GM18502 (cell line): Measurements from ENCODE around the gene MRPL23.

ENCODE experiments used
- ATAC-seq: cut with Tn5 transposase; IDR thresholded peaks from one replicate; pipeline ENCODE4 v1.9.1; 2021; ENCODE audit warnings: mild to moderate bottlenecking; ENCODE audit not compliant: unreplicated experiment, poor library complexity

Gene MRPL23

GRCh38 chr11:1949922-1950321, 2.8 kb downstream of the MRPL23 start:
- no peak for ATAC-seq

GRCh38 chr11:1952806-1953482, 5.8 kb downstream of the MRPL23 start:
- ATAC-seq: no peak

DNA sequence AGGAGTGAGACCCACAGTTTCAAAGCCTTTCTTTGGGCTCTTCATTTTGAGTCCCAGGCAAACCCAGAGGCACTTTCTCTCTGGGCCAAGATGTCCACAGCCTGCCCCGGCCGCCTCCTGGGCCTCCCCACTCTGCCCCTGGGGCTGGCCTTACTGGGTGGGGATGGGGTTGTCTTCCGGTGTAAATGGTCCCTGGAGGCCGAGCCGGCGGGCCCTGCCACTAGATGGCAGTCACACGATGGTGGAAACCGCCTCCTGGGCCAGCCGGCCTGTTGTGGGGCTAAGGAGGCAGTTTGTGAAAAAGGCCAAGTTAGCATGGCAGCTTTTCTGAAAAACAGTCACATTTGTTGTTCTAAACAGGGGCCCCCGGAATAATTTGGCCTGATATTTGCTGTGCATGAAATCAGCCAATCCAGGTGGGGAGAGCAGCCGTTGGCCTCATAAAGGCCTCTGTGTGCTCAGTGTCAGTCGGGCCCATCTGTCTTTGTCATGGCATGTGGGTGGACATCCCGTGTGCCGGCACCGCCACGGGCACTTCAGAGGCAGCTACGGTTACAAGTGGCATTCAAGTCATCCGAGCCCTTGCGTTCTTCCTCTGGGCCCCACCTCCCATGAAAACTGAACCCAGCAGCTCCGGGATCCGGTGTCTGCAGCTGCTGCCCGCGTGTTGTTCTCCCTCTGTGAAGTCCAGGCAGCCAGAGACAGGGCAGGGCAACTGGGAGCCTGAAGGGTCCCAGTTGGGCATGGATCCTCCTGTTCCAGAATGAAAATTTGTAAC, 6.5 kb downstream of the MRPL23 start:
- no peak for ATAC-seq

DNA sequence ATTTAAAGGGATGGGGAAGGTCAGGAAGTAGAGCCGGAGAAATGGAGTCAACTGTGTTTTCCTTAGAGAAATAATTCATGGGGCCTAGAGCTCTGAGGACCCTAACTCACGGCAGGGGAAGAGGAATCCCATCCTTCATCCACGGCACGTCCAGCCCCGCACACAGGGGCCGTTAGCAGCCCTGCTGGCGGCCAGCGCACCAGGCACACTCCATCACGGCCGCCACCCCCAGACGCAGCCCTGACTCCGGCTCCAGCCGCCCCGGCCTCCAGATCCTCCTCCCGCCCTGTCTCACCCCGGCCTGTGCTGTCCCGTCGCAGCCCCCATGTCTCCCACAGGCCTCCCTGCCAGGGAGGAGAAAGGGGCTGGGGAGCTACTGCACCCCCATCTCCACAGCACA, 11.2 kb downstream of the MRPL23 start:
- no peak for ATAC-seq

GRCh38 chr11:1959786-1960185, 12.7 kb downstream of the MRPL23 start:
- ATAC-seq: no peak

DNA sequence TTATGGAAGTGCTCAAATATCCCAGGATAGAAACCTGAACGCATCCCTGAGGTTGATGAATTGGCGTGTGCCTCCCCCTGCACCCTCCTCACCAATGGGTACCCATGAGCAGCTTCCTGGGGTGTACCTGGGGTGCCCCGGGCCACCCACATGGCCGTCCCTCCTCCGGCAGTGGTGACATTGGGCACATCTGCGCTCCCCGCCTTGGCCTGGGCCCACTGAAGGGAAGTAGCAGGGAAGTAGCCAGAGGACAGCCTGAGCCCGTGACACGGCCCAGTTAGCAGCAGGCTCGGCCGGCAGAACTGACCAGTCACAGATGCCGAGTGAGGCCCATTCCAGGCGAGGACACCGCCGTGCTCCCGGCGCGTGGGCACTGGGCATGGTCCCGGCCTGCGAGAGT, 16.7 kb downstream of the MRPL23 start:
- no peak for ATAC-seq

DNA sequence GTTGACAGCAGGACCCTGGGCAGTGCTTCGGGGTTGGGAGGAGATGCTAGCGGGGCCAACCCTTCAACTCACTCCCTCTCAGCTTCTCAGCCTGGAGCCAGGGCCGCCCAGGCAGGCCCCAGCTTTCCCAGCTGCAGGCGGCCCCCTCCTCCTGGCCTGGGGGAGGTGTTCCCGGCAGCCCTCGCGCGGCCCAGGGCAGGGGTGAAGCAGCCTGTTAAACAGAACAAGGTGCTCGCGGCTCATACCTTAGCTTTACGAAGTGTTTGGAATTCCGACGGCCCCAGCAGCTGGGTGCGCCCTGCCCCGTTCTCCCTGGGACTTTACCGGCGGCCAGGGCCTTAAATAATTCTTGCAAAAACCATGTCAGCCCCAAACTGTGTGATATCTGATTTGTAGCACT, 17.2 kb downstream of the MRPL23 start:
- ATAC-seq: no peak

- no peak for ATAC-seq
These were observed 17.8 kb downstream of the MRPL23 start for GRCh38 chr11:1964955-1965354.

DNA sequence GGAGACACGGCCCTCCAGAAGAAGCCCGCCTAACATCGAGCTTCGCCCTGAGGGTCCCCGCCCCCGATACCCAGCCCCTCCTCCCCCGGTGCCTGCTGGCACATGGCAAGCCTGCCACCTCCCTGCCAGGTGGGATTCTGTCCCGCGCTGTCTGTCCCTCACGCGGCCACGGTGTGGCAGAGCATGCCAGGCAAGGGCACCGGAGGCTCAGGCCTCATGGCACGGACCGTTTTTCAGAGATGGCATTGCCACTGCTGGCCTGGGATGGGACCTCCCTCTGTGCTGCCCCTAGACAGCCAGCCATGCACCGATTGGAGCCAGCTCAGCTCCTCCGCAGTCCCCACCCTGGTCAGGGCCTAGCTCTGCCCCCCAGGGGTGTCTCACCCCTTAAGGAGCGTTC, 19.4 kb downstream of the MRPL23 start:
- ATAC-seq: no peak

DNA sequence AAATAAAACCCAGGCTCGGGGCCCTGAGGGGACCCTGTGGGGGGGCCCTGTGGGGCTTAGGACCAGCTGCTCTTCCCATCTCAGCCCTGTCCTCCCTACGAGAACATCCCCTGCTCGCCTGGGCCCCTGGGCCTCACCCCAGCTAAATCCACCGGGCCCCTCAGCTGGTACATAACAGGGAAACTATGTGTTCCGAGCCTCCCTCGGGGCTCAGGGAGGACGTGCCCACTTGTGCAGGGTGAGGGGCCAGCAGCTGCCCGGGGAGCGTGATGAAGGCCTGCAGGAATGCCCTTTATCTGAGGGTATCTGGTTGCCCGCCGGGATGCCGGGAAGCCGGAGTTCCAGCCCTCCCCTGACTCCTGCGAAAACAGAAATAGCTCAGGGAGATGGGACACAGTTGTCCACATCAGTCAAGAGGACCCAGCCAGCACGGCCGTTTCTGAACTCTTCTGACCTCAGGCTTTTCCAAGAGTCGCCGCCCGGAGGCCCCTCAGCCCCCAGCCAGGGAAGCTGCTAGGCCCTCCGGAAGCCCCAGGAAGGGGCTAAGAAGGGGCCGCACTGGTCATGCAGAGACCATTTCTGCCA, 20.6 kb downstream of the MRPL23 start:
- ATAC-seq: no peak

DNA sequence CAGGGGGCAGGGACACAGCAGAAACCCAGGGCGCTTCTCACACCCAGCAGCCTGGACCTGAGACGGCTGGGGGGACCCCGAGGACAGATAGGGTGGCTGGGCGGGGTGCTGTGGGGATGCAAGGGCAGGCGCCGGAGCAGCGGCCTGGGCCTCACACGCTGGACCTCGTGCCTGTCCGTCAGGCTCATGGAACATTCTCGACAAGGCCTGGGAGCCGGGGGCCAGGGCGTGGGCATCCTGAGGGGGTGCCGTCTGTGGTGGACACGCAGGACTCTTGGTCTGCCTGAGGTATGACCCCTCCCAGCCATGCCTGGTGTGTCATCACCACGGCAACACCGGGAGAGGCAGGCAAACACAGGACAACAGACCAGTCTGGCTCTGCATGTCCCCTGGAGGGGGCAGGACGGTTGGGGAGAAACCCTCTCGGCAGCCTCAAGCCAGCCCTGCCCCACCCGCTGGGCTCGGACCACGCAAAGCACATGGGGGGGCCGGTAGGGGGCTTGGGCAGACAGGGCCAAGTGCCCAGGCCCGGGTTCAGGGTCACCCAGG, 21.4 kb downstream of the MRPL23 start:
- no peak for ATAC-seq

GRCh38 chr11:1969035-1969434, 21.9 kb downstream of the MRPL23 start:
- no peak for ATAC-seq

DNA sequence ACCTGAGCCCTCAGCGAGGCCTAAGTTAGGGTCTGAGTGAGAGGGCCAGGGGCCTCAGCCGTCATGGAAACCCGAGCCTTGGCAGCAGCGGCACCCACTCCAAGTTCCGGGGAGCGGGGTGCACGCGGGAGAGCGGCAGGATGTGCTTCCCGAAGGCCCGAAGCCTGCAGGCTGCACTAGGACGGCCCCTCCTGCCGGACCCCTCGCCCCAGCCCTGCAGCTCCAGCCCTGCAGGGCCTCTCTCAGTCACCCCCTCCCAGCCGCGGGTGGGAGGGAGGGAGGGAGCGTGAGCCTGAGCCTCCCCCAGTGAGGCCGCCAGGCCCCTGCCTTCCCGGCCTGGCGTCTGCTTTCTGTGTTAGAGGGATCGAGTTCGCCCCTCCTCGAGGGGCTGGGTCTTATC, 22.6 kb downstream of the MRPL23 start:
- no peak for ATAC-seq

- no peak for ATAC-seq
These were observed 23.8 kb downstream of the MRPL23 start for GRCh38 chr11:1970956-1971355.

- no peak for ATAC-seq
These were observed 28.1 kb downstream of the MRPL23 start for GRCh38 chr11:1975185-1975584.

DNA sequence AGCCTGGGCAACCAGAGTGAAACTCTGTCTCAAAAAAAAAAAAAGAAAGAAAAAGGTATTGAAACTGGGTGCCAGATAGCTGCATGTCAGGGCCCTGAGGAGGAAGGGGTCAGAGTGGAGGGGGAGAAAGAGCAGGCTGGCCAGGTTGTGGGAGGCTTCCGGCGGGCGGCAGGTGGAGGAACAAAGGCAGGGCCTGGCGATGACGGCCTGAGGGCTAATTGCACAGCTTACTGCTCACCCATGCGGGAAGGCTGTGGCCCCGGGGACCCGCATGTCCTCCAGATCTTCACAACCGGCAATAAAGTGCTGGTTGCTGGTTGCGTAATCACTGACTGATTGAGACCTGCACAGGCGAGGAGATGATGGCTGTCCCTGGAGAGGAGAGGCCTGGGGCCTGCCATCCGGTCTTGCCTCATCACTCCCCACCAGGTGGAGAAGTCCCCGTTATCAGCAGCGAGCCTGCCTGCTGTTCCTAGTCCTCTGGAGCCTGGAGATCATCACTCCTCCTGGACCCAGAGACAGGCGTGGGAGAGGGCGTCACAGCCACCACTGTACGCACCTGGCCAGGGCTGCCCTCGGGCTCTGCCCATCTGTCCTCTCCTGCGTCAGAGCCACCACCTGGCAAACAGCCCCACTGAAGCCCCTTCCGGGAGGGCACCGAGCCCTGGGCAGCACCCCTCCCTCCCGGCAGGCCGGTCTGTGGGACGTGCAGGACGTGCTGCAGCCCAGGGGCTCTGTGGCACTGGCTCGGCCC, 31.8 kb downstream of the MRPL23 start:
- ATAC-seq: no peak

DNA sequence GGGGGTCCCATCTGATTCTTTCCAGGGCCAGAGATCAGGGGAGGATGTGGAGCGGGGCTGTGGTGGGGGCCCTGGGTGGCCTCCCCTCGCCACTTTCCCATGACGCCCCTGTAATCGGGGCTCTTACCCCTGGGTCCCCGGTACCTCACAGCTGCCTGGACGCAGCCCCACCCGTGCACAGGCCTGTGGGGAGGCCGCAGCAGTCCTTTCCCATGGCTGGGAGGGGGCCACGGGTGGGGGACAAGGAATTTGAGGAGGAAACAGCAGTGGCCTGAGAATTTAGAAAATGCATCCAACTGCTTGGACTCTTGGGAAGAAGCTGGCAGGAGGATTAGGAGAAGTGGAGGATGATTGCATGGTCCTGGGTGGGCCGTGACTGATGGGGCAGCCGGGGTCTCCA, 32.5 kb downstream of the MRPL23 start:
- ATAC-seq: no peak

DNA sequence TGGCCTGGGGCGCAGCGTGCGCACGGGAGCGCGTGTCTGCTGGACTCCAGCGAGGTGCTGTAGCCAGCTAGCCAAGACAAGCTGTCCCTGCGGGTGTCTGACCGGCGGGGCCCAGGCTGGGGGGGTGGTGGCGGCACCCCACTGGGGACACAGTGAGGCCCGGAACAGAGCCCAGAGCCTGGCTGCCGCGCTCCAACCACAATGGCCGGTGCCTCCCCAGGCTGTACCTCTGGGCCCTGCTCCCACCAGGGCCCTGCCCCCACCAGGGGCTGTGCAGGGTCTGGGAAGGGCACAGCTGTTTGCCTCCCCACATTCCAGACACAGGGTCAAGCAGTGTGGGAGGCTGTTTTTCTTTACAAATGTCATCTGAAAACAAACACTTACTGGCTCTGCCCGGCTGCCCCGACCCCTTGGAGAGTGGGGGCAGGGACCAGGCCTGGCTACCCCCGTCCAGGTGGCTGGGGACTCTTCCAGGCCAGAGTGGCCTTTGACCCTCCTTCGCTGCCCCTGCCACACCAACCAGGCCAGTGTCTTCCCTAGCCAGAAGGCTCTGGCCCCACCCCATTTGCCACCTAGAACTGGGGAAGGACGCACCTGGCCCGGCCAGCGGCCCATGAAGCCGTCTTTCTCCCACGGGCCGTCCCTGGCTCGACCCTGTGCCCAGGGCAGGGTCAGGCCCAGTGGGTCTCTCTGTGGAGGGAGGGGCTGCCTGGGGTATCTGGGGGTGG, 35.9 kb downstream of the MRPL23 start:
- no peak for ATAC-seq

DNA sequence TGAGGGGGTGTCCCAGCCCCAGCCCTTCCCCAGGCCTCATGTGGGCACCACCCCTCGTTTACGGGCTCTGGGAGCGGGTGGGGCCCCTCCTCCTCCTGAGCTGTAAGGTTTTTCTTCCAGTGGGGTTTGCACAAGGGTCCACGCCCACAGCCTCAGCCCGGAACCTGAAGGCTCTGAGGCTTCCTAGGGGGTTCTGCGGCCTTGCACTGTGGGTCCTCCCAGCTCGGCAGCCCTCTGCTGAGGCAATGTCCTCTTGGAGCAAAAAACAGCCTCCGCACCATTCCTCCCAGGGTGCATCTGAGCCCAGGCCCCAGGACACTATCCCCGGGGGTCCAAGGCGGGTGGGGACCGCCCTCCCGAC, 36.4 kb downstream of the MRPL23 start:
- ATAC-seq: no peak

DNA sequence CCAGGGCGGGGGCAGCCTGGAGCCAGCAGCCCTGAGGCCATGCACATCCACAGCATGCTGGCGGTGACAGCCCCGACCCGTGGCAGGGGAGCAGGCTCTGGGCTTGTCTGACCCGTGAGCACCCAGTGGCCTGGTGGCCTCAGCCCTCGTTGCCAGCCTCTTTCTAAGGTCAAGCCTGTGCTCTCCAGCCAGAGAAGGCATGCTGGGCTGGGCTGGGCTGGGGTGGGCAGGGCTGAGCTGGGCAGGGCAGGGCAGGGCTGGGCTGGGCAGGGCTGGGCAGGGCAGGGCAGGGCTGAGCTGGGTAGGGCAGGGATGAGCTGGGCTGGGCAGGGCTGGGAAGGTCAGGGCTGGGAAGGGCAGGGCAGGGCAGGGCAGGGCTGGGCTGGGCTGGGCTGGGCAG, 39.9 kb downstream of the MRPL23 start:
- no peak for ATAC-seq
